A204.1 (cell line): ENCODE results near the gene CA6.
"Not testable (repeated sequence)": the region's sequence is repeated elsewhere in the genome, so short reads cannot be mapped to it uniquely, and the experiment has no call there.

Experiments used
- FAIRE-seq: peaks from 2 replicates; lab custom pipeline; 2012; peaks lifted over from hg19 to GRCh38; lab: Jason Lieb, UNC

CA6 gene

GRCh38 chr1:9004700-9005394, 59.2 kb downstream of the CA6 start:
- FAIRE-seq = no peak

GRCh38 chr1:9005395-9005708, 59.7 kb downstream of the CA6 start:
- FAIRE-seq = no peak

- FAIRE-seq = no peak
Measured at GRCh38 chr1:9006956-9007615, 61.4 kb downstream of the CA6 start.

DNA sequence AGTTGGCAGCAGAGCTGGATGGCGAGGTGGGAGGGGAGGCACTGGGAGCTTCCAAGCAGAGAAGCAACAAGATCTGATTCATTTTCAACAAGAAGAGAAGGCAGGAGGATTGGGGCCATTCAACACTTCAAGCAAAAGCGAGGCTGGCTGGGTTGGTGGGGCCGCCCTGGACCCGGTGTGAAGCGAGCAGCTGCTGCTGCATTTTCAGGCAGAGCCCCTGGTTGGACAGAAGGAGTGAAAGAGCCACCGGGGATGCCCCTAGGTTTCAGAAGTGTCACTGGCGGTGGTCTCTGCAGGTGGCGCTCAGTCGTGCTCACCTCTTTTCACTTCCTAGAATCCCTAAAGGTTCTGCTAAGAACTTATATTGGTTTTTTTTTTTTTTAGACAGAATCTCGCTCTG, 62.6 kb downstream of the CA6 start:
- no peak for FAIRE-seq

DNA sequence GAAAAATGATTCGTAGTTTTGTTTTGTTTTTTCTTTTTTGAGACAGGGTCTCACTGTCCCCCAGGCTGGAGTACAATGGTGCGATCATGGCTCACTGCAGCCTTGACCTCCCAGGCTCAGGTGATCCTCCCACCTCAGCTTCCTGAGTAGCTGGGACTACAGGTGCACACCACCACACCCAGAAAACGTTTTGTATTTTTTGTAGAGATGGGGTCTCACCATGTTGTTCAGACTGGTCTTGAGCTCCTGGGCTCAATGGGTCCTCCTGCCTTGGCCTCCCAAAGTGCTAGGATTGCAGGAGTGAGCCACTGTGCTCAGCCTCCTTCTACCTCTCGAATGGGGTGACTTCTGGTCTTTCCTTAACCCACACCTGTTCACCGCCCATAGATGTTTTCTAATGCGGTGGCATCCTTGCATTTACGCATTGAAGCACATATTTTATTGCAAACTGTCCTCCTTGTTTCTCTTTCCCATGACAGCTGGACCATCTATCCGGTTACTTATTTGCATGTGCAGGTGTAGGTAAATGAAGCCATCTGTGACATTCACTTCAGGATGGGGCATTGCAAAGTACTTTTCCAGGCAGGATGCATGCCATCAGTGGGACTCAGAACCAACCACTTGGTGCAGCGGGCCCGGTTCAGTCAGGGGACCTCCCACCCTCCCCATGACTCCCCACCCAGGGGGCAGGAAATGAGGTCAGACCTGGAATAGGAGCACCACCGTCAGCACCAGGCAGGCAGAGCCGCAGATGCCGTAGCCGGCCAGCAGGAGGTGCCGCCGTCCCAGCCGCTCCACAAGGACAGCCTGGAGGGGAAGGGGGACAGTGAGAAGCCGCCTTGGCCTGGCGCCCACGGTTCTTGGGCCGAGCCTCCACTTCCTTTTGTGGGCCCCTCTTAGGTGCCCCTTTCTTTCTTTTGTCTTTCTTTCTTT, 64.0 kb downstream of the CA6 start:
- no peak for FAIRE-seq

- FAIRE-seq = no peak
Measured at GRCh38 chr1:9010781-9011323, 65.2 kb downstream of the CA6 start.

GRCh38 chr1:9013819-9014218, 68.2 kb downstream of the CA6 start:
- FAIRE-seq = no peak

GRCh38 chr1:9014475-9015375, 69.1 kb downstream of the CA6 start:
- FAIRE-seq = no peak

- no peak for FAIRE-seq
Measured at GRCh38 chr1:9016455-9016854, 70.8 kb downstream of the CA6 start.

DNA sequence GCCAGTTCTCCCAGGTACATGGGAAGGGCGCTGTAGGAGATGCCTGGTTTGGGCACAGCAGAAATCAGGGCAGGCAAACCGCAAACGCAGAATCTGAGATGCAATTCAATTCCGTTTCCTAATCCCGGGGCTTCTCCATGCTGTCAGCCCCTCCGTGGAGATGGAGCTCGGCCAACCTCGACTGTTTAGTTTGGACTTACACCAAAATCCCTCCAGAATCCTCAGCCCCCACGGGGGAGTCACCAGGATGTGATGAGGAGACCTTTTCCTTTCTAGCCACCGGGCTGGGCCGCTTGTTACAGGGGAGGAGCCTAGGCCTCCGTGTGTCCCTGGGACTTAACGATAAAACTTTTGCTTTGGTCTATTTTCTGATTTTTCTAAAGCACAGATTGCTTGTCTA, 72.7 kb downstream of the CA6 start:
- FAIRE-seq = no peak

DNA sequence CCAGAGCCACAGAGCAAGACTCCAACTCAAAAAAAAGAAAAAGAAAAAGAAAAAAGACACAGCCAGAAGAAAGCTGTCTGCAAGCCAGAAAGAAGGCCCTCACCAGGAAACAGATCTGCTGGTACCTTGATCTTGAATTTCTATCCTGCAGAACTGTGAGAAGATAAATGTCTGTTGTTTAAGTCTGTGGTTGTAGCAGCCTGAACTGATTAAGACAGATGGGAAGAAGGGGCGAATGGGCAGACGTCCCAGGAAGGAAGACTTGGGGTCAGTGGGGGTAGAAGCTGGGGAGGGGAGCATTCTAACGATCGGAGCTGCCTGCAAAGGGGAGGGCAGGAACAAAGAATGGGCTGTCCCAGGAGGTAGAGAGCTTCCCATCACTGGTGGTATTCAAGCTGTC, 74.2 kb downstream of the CA6 start:
- FAIRE-seq = no peak

DNA sequence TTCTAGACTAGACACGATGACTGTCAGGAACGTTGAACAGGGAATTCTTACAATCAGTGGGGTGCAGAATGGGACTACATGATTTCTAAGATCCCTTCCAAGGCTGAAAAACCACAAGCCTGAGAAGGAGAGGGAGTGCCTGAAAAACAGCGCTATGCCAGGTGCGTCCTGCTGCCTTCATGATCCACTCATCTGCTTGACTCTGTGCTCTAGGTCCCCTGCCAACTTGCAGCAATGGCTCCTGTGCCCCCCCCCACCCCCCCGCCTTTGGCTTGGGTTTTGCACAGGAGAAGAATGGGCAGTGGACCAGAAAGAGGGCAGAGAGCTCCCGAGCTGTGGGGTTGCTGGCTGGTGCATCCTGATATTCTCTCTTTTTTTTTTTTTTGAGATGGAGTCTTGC, 74.6 kb downstream of the CA6 start:
- FAIRE-seq = no peak

DNA sequence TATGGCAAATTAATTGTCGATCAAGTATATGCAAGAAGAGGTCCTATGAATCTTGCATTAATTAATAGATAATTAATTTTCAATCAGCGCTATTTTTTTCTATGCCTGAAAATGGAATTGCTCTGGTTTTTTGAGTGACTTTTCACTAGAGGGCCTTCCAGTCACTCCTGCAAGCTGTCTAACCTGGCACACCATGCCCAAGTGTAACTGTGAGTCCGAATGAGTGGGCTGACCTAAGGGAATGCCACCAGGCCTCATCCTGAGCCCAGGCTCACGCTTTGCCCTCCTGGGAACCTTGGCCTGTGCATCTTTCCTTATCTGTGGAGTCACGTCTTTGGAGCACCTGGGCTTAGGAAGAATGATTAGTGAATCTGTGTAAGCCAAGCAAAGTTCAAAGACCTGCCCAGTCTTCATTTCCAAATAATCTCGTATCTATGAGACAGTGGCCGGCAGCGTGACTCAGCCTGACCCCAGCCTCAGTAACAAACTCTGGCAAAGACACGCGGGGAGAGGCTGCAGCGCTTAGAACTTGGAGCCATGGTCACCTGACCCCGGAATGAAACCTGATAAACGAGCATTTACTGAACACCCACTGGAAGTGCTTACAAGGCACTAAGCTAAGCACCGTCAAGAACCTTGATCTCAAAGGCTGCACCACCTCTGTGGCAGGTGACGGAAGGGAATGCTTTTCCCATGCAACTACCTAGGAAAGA, 76.5 kb downstream of the CA6 start:
- not testable (repeated sequence) for FAIRE-seq

DNA sequence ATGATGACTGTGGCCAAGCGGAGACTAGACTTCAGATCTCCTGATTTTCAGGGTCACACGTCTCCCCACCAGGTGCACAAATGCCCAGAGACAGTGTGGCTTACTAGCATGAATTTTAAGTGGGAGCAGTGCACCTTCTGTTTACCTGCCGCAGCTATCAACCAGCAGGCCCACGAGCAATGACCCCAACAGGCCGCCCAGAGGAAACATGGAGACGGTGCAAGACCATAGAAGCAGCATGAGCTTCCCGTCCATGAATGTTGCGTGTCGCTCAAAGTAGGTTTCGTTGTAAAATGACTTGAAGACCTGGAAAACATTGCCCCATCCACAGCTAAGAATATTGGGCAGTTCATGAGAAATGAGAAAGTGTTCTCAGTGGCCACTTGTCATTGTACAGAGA, 77.1 kb downstream of the CA6 start:
- no peak for FAIRE-seq
